HepG2 (cell line): ENCODE results near the gene ZNF557. TPM values are rescaled to one million over a fixed set of nuclear protein-coding genes. Genes with fewer than 3 reads are reported as not detected.

Source experiments
- ATAC-seq: fragments of 200-7000 bp; cut with Tn5 transposase; 3 replicates; pipeline ENCODE4 v1.9.1; 2020; ENCODE audit warnings: mild to moderate bottlenecking, moderate library complexity
- BruUV-seq: library from RNA; stranded (reverse); fragments of 400-500 nt; replicated peaks from 2 replicates; lab custom pipeline; 2021; lab: Mats Ljungman, UMichigan
- CTCF ChIA-PET: fragments of 300-600 bp; formaldehyde crosslinking; extraction: SDS; loops from one replicate; lab custom pipeline; 2021; ENCODE audit warnings: low total read pairs, inconsistent platforms, low intra/inter-chr PET ratio; lab: Yijun Ruan, JAX
- POLR2A ChIA-PET: fragments of 350-600 bp; sonication (Branson Sonifier 250); formaldehyde crosslinking; loops from one replicate; lab custom pipeline; 2020; ENCODE audit warnings: antibody characterized with exemption, inconsistent platforms; lab: Yijun Ruan, JAX
- DNase-seq: peaks from one replicate; pipeline ENCODE4 v3.0.0-alpha.2; 2015; ENCODE audit warnings: low spot score
- FAIRE-seq: peaks from 3 replicates; lab custom pipeline; 2011; peaks lifted over from hg19 to GRCh38; lab: Jason Lieb, UNC
- H2AFZ ChIP-seq: one replicate; pipeline ENCODE4 v1.6.1; 2011; ENCODE audit warnings: low read length, inconsistent platforms
- H3K27ac ChIP-seq: fragments of 300-600 bp; 3 replicates; pipeline ENCODE4 v1.8.0; 2011; ENCODE audit warnings: mixed run types, mild to moderate bottlenecking, mixed read lengths, low read length, inconsistent platforms; ENCODE audit not compliant: insufficient read depth; ENCODE audit errors: extremely low read length
- H3K27me3 ChIP-seq, 2 experiments: fragments of 200-600 bp in 1 of 2; 2 replicates in 1 of 2; 3 replicates in 1 of 2; pipeline versions ENCODE4 v1.6.0 to v1.8.0; 2011; ENCODE audit warnings: low read length in 2 of 2, mild to moderate bottlenecking in 2 of 2, moderate library complexity in 2 of 2, inconsistent platforms in 1 of 2; ENCODE audit not compliant: insufficient read depth in 2 of 2, control insufficient read depth in 1 of 2
- H3K36me3 ChIP-seq, 2 experiments: fragments of 200-600 bp in 1 of 2; replicated peaks in 1 of 2; 2 replicates in 1 of 2; 3 replicates in 1 of 2; pipeline versions ENCODE4 v1.5.1 to v1.8.0; 2011; ENCODE audit warnings: low read length in 2 of 2, inconsistent platforms in 1 of 2; ENCODE audit not compliant: insufficient read depth in 2 of 2, control insufficient read depth in 1 of 2
- H3K4me1 ChIP-seq: 2 replicates; pipeline ENCODE4 v1.5.1; 2012; ENCODE audit warnings: low read length, inconsistent platforms; ENCODE audit not compliant: insufficient read depth
- H3K4me2 ChIP-seq: 2 replicates; pipeline ENCODE4 v1.6.0; 2011; ENCODE audit warnings: low read depth, low read length, inconsistent platforms
- H3K4me3 ChIP-seq, 3 experiments: fragments of 200-600 bp in 1 of 3; sonication (generic), shearing (Covaris generic) in 1 of 3; replicated peaks in 1 of 3; 2 replicates each; pipeline ENCODE4 v1.5.1; 2011 to 2016; ENCODE audit warnings: low read length in 3 of 3, inconsistent platforms in 2 of 3, low read depth in 2 of 3, mild to moderate bottlenecking in 2 of 3, control low read depth in 1 of 3, mixed read lengths in 1 of 3; ENCODE audit not compliant: insufficient read depth in 1 of 3
- H3K79me2 ChIP-seq: one replicate; pipeline ENCODE4 v1.6.1; 2011; ENCODE audit warnings: low read length, inconsistent platforms; ENCODE audit not compliant: insufficient read depth
- H3K9ac ChIP-seq: 2 replicates; pipeline ENCODE4 v1.6.0; 2011; ENCODE audit warnings: mild to moderate bottlenecking, low read depth, low read length, inconsistent platforms; ENCODE audit not compliant: insufficient read depth
- H3K9me3 ChIP-seq: 2 replicates; pipeline ENCODE4 v1.5.1; 2012; ENCODE audit warnings: mild to moderate bottlenecking, low read length
- H4K20me1 ChIP-seq: 2 replicates; pipeline ENCODE4 v1.6.0; 2011; ENCODE audit warnings: inconsistent platforms, mild to moderate bottlenecking, low read length, moderate library complexity; ENCODE audit not compliant: insufficient read depth
- CHD4 ChIP-seq: fragments of 200-600 bp; sonication (generic); IDR thresholded peaks from 2 replicates; pipeline ENCODE4 v1.7.0; 2017; ENCODE audit warnings: mild to moderate bottlenecking, low read length, borderline replicate concordance
- CREB3 ChIP-seq: sonication (generic); formaldehyde crosslinking; IDR thresholded peaks from 2 replicates; pipeline ENCODE4 v1.5.0; 2020; ENCODE audit warnings: missing genetic modification reagents
- MED13 ChIP-seq: sonication (generic); formaldehyde crosslinking; IDR thresholded peaks from 2 replicates; pipeline ENCODE4 v1.5.0; 2020; ENCODE audit warnings: missing genetic modification reagents
- ZNF256 ChIP-seq: sonication (generic); formaldehyde crosslinking; conservative IDR thresholded peaks from 2 replicates; pipeline ENCODE4 v1.4.0; 2020; ENCODE audit warnings: missing genetic modification reagents
- ZNF563 ChIP-seq: sonication (generic); formaldehyde crosslinking; IDR thresholded peaks from 2 replicates; pipeline ENCODE4 v1.8.0; 2022; ENCODE audit warnings: mild to moderate bottlenecking, moderate library complexity, missing genetic modification reagents
- ZNF572 ChIP-seq: sonication (generic); formaldehyde crosslinking; IDR thresholded peaks from 2 replicates; pipeline ENCODE4 v1.5.1; 2020; ENCODE audit warnings: mild to moderate bottlenecking, missing genetic modification reagents
- WGBS: methylation state at CpG from one replicate; pipeline ENCODE4 v1.1.6; 2017; ENCODE audit warnings: low lambda C conversion rate; 5-methylcytosine and 5-hydroxymethylcytosine counted together
- in situ Hi-C: cut with HindIII; loops from 2 replicates; pipeline ENCODE4 v1.10.0; 2017; ENCODE audit warnings: low pct_unique_long_range_greater_than_20kb; ENCODE audit not compliant: extremely low pct_ligation_motif_present
- intact Hi-C: fragments of 100-400 bp; cut with micrococcal nuclease; formaldehyde crosslinking; loops from one replicate; pipeline ENCODE4 v1.10.0; 2022; ENCODE audit not compliant: unreplicated experiment
- polyA plus RNA-seq, 8 experiments: library from polyadenylated mRNA; depleted of rRNA in 3 of 8; stranded (reverse) in 7 of 8; unstranded in 1 of 8; fragments of >200 nt; fragmentation: Illumina TruSeq in 4 of 8; extraction: Trizol in 4 of 8; gene quantifications; 2 replicates each; pipeline versions ENCODE4 v1.2.1 to v1.2.3, GENCODE V29; 2011 to 2016; ENCODE audit warnings: low read depth in 4 of 8, missing spikeins in 1 of 8, mixed read lengths in 1 of 8; ENCODE audit not compliant: insufficient read depth in 1 of 8
- total RNA-seq, 5 experiments: library from RNA; depleted of rRNA; stranded (reverse); fragments of >200 nt; fragmentation: Illumina TruSeq; extraction: Trizol; gene quantifications; 2 replicates each; pipeline ENCODE4 v1.2.3, GENCODE V29; 2016; ENCODE audit warnings: low read depth in 1 of 5
- TF ChIP-seq, protein P1 (sequence below): sonication (generic); formaldehyde crosslinking; IDR thresholded peaks from 2 replicates; pipeline ENCODE4 v1.9.0; 2022; ENCODE audit warnings: low read depth, missing genetic modification reagents
- TF ChIP-seq, protein P2 (sequence below): sonication (generic); formaldehyde crosslinking; IDR thresholded peaks from 2 replicates; pipeline ENCODE4 v1.8.0; 2022; ENCODE audit warnings: missing genetic modification reagents, mild to moderate bottlenecking, moderate library complexity, borderline replicate concordance
- TF ChIP-seq, protein P3 (sequence below): sonication (generic); formaldehyde crosslinking; IDR thresholded peaks from 2 replicates; pipeline ENCODE4 v1.5.1; 2020; ENCODE audit warnings: missing genetic modification reagents, mild to moderate bottlenecking, borderline replicate concordance
- TF ChIP-seq, protein P4 (sequence below): IDR thresholded peaks from 2 replicates; pipeline ENCODE4 v1.6.1; 2016; ENCODE audit warnings: low read depth, control low read depth

The ZNF557 gene
- total and polyA plus RNA-seq, 2 of the 13 experiments (the other 11 are each of a cell fraction or from before 2014, with no cell fraction given) = 2.1 to 7.8 TPM

DNA sequence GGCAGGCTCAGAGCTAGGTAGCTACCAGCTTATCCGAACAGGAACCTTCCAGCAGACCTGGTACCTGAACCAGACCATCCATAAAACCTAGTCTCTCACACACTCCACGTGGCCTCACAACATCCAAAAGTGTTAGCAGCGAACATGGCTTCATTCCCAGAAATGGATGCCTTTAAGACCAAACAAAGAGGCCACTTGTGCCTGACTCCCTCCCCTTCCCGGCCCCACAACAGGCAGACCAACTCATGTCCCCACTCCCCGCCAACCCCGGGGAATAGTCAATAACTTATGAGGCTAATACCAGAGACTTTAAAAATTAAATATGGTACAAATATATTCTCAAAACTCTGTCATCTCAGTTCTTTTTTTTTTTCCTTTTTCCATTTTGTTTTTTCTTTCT lies 46.2 kb downstream of the ZNF557 start (continued):
- TF ChIP-seq, protein P1, sequence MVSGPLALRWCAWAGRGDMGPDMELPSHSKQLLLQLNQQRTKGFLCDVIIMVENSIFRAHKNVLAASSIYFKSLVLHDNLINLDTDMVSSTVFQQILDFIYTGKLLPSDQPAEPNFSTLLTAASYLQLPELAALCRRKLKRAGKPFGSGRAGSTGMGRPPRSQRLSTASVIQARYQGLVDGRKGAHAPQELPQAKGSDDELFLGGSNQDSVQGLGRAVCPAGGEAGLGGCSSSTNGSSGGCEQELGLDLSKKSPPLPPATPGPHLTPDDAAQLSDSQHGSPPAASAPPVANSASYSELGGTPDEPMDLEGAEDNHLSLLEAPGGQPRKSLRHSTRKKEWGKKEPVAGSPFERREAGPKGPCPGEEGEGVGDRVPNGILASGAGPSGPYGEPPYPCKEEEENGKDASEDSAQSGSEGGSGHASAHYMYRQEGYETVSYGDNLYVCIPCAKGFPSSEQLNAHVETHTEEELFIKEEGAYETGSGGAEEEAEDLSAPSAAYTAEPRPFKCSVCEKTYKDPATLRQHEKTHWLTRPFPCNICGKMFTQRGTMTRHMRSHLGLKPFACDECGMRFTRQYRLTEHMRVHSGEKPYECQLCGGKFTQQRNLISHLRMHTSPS (CRISPR knock-in tag) = no peak
- TF ChIP-seq CHD4 (no peak), ZNF563 (CRISPR knock-in tag) (no peak), MED13 (CRISPR knock-in tag) (no peak)
- TF ChIP-seq, protein P2, sequence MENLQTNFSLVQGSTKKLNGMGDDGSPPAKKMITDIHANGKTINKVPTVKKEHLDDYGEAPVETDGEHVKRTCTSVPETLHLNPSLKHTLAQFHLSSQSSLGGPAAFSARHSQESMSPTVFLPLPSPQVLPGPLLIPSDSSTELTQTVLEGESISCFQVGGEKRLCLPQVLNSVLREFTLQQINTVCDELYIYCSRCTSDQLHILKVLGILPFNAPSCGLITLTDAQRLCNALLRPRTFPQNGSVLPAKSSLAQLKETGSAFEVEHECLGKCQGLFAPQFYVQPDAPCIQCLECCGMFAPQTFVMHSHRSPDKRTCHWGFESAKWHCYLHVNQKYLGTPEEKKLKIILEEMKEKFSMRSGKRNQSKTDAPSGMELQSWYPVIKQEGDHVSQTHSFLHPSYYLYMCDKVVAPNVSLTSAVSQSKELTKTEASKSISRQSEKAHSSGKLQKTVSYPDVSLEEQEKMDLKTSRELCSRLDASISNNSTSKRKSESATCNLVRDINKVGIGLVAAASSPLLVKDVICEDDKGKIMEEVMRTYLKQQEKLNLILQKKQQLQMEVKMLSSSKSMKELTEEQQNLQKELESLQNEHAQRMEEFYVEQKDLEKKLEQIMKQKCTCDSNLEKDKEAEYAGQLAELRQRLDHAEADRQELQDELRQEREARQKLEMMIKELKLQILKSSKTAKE (CRISPR knock-in tag) = no peak

- Histone ChIP-seq H3K27me3 (no peaks in the 10 kb centered on the region), H3K36me3 (peaks cover 15 to 44% of the 10 kb centered on the region in 2 experiments), H3K9ac (no peak overlapping the region), H4K20me1 (no peaks in the 10 kb centered on the region), H3K9me3 (no peaks in the 10 kb centered on the region), H2AFZ (no peak overlapping the region), H3K4me2 (no peak overlapping the region), H3K27ac (no peak overlapping the region), H3K4me3 (no peak overlapping the region), H3K4me1 (no peaks in the 10 kb centered on the region), H3K79me2 (no peaks in the 10 kb centered on the region)
- WGBS = 97% methylated on average over 11 of the region's 11 CpGs
- BruUV-seq = no TSS peak
- in situ Hi-C loops (no loop called here), intact Hi-C loops (no loop called here)
- FAIRE-seq (no peak), DNase-seq (no peak), ATAC-seq (no peak)
- TF ChIP-seq ZNF256 (CRISPR knock-in tag) (no peak), CREB3 (no peak), MED13 (CRISPR knock-in tag) (no peak), ZNF572 (CRISPR knock-in tag) (no peak)
- TF ChIP-seq, protein P3, sequence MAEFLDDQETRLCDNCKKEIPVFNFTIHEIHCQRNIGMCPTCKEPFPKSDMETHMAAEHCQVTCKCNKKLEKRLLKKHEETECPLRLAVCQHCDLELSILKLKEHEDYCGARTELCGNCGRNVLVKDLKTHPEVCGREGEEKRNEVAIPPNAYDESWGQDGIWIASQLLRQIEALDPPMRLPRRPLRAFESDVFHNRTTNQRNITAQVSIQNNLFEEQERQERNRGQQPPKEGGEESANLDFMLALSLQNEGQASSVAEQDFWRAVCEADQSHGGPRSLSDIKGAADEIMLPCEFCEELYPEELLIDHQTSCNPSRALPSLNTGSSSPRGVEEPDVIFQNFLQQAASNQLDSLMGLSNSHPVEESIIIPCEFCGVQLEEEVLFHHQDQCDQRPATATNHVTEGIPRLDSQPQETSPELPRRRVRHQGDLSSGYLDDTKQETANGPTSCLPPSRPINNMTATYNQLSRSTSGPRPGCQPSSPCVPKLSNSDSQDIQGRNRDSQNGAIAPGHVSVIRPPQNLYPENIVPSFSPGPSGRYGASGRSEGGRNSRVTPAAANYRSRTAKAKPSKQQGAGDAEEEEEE = no peak
- TF ChIP-seq, protein P4, sequence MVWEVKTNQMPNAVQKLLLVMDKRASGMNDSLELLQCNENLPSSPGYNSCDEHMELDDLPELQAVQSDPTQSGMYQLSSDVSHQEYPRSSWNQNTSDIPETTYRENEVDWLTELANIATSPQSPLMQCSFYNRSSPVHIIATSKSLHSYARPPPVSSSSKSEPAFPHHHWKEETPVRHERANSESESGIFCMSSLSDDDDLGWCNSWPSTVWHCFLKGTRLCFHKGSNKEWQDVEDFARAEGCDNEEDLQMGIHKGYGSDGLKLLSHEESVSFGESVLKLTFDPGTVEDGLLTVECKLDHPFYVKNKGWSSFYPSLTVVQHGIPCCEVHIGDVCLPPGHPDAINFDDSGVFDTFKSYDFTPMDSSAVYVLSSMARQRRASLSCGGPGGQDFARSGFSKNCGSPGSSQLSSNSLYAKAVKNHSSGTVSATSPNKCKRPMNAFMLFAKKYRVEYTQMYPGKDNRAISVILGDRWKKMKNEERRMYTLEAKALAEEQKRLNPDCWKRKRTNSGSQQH = no peak
- POLR2A ChIA-PET = no interaction called here
- CTCF ChIA-PET = no interaction called here
These were observed 47.7 kb downstream of the ZNF557 start for GRCh38 chr19:7117248-7117647.
